NCI-H1092 (cell line): Measurements from ENCODE around the gene SAXO1.
"Not testable (repeated sequence)": the region's sequence is repeated elsewhere in the genome, so short reads cannot be mapped to it uniquely, and the experiment has no call there.

Source experiments
- DNase-seq: peaks from one replicate; lab custom pipeline; 2025; lab: John Stamatoyannopoulos, UW

Gene SAXO1, protein sequence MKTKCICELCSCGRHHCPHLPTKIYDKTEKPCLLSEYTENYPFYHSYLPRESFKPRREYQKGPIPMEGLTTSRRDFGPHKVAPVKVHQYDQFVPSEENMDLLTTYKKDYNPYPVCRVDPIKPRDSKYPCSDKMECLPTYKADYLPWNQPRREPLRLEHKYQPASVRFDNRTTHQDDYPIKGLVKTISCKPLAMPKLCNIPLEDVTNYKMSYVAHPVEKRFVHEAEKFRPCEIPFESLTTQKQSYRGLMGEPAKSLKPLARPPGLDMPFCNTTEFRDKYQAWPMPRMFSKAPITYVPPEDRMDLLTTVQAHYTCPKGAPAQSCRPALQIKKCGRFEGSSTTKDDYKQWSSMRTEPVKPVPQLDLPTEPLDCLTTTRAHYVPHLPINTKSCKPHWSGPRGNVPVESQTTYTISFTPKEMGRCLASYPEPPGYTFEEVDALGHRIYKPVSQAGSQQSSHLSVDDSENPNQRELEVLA

GRCh38 chr9:19033015-19033414, at the start of gene SAXO1:
Gene SAXO1, minus strand, starts transcription at chr9:19033209. Its CDS starts 301 bp downstream, at chr9:19032908.
- no peak for DNase-seq

GRCh38 chr9:19074836-19075235, 41.8 kb upstream of the SAXO1 start:
- DNase-seq, result no peak

- DNase-seq, result no peak
These were observed 41.2 kb upstream of the SAXO1 start for GRCh38 chr9:19074229-19074628.

DNA sequence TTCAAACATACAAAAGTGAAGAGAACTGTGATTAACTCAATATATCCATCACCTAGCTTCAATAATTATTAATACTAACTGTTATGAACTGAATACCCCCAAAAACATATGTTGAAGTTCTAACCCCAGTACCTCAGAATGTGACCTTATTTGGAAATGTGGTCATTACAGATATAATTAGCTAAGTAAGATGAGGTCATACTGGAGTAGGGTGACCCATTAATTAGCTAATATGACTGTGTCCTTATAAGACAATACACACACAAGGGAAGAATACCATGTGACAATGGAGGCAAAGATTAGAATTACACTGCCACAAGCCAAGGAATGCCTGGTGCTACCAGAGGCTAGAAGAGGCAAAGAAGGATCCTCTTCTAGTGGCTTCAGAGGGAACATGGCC, 24.0 kb upstream of the SAXO1 start:
- DNase-seq, result no peak

- DNase-seq, result no peak
These were observed 17.9 kb upstream of the SAXO1 start for GRCh38 chr9:19050637-19051591.

- no peak for DNase-seq
These were observed 17.1 kb upstream of the SAXO1 start for GRCh38 chr9:19049917-19050636.

GRCh38 chr9:19048966-19049916, 16.2 kb upstream of the SAXO1 start, which contains the start of gene RRAGA:
Gene RRAGA, plus strand, starts transcription at chr9:19049427. Its CDS starts 233 bp downstream, at chr9:19049660.
- DNase-seq, result peak; percentile 99

DNA sequence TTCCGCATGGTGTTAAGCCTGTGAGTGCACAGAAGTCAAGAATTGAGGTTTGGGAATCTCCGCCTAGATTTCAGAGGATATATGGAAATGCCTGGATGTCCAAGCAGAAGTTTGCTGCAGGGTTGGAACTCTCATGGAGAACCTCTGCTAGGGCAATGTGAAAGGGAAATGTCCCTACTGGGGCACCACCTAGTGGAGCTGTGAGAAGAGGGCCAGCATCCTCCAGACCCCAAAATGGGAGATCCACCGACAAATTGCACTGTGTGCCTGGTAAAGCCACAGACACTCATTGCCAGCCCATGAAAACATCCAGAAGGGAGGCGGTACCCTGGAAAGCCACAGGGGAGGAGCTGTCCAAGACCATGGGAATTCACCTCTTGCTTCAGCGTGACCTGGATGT, 3.6 kb upstream of the SAXO1 start:
- DNase-seq, result no peak

DNA sequence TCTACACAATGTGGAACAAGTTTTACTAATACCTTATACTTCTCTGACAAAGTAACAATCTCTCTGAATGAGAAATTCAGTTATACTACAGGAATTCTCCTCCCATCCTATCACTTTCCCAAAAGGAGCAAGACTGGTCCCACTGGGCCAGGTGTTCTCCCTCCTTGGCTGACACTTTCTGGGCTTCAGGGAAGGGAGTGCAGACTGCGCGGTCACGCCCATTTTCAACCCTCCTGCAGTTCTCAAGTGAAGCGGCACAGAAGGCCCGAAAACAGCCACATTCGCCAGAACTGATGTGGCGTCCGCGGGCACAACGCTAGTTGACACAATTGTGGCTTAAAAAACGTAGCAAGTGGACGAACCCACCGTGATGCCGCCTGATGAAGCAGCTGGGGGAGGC, 603 bp downstream of the SAXO1 start:
- no peak for DNase-seq

DNA sequence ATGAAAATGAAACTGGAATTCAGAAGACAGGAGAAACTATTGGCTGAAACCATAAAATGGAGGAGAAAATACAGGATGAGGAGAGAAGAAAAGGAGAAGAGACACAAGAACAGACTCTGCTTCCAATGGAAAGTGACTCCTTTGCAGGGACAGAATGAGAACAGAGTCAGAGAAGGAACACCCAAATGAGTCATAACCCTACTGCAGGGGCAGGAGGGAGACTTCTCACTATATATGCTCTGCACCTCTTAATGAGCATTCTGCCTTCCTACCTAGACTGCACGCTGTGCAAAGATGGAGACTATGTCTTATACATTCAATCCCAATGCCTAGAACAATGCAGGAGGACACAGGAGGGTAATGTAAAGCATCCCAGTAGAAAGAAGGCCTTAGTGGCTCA, 2.1 kb downstream of the SAXO1 start:
- no peak for DNase-seq

- peak; percentile 73 for DNase-seq
These were observed 4.1 kb downstream of the SAXO1 start for GRCh38 chr9:19028835-19029451.

DNA sequence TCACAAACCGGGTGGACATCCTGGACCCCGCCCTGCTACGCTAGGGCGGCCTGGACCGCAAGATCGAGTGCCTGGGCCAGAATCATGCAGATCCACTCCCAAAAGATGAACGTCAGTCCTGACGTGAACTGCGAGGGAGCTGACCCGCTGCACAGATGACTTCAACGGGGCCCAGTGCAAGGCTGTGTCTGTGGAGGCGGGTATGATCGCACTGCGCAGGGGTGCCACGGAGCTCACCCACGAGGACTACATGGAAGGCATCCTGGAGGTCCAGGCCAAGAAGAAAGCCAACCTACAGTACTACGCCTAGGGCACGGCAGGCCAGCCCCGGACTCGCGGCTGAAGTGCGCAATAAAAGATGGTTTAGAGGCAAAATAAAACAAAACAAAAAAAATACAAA, 5.2 kb downstream of the SAXO1 start:
- no peak for DNase-seq

DNA sequence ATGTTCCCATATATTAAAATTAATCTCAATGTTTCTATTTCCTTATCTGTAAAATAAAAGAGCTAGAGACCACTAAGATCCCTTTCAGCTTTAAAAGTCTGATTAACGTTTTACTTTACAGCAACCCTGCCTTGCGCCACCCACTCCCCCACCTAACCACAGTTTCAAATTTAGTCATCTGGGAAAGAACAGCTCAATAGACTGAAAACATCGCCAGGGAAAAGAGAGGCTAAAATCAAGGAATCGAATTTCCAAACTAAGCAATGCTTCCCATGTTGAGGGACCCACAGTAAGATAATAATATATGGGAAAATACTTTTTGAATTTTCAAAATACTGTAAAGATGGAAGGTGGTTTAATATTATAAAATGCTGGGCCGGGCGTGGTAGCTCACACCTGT, 6.6 kb downstream of the SAXO1 start:
- DNase-seq, result no peak

- DNase-seq, result no peak
These were observed 9.9 kb downstream of the SAXO1 start for GRCh38 chr9:19023078-19023477.

GRCh38 chr9:19022206-19022605, 10.8 kb downstream of the SAXO1 start:
- DNase-seq, result no peak

- DNase-seq, result not testable (repeated sequence)
These were observed 11.4 kb downstream of the SAXO1 start for GRCh38 chr9:19021649-19022048.

DNA sequence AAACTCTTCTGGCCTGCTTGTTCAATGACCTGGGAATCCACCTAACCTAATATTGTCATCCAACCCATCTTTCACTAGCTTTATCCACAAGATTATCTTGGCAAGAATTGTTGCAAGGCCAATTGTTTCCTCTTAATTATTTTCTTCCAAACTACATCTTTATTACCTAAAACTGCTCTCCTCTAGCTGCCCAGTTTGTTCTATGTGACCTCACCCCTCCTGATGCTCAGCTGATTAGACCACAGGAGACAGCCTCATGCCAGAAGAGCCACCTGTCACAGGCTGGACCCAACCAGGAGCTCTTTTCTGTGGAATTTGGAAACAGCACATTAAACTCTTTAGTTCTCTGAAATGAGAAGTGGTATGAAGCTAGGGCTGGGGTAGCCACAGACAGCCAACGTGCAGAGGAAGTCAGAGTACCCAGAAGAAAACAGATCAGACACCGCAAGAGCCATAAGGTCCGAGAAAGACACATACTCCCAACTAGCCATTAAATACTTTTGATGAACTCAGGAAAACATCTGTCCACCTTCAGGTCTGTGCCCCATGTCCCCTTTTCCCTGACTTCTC, 12.0 kb downstream of the SAXO1 start:
- no peak for DNase-seq

GRCh38 chr9:19018201-19018600, 14.8 kb downstream of the SAXO1 start:
- DNase-seq, result no peak

DNA sequence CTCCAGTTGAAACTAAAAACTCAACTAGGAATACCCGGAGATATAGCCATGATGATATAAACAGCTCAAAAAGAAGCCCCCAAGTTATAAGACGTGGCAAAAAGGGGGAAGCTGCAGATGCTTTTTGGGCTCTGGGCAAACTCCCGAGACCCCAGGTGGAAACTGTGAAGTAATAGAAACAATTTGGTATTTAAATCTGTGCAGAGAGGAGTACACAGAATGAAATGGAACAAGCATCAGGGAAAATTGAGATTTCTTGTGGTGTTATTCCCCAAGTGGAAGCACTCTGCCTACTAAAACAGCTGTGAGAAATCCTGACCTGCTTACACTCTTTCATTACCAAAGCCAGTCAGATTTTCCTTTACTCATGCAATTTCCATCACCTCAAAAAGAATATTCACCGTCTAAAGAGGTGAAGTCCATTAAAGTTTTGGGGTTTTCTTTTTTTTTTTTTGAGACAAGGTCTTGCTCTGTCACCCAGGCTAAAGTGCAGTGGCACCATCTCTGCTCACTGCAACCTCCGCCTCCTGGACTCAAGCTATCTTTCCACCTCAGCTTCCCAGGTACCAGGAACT, 23.5 kb downstream of the SAXO1 start:
- no peak for DNase-seq

DNA sequence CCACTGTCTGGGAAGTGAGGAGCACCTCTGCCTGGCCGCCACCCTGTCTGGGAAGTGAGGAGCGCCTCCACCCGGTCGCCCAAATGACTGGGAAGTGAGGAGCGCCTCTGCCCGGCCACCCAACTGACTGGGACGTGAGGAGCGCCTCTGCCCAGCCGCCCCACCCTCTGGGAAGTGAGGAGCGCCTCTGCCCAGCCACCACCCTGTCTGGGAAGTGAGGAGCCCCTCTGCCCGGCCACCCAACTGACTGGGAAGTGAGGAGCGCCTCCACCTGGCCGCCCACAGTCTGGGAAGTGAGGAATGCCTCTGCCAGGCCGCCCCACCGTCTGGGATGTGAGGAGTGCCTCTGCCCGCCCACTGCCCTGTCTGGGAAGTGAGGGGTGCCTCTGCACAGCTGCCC, 32.9 kb downstream of the SAXO1 start:
- no peak for DNase-seq
